Measurements from ENCODE around the gene TK2.

Gene TK2

GRCh38 chr16:66592814-66593213, 42.9 kb upstream of the TK2 start:
- TF ChIP-seq TOX (CRISPR knock-in tag; IDR thresholded peaks at IDR 0.05; ENCODE audit: borderline replicate concordance) (no peak), TSHZ2 (CRISPR knock-in tag; IDR thresholded peaks at IDR 0.05) (no peak), ARNTL (CRISPR knock-in tag; IDR thresholded peaks at IDR 0.05; ENCODE audit: borderline replicate concordance, low read depth) (no peak), GLIS3 (CRISPR knock-in tag; IDR thresholded peaks at IDR 0.05) (no peak), CREB5 (CRISPR knock-in tag; IDR thresholded peaks at IDR 0.05; ENCODE audit: low read depth) (no peak)
- ATAC-seq = no peak

GRCh38 chr16:66592241-66592640, 42.3 kb upstream of the TK2 start:
- ATAC-seq = no peak
- TF ChIP-seq POU6F1 (CRISPR knock-in tag; IDR thresholded peaks at IDR 0.05; ENCODE audit: borderline replicate concordance, low read depth) (no peak), BACH2 (CRISPR knock-in tag; IDR thresholded peaks at IDR 0.05; ENCODE audit: borderline replicate concordance) (no peak), OSR1 (CRISPR knock-in tag; IDR thresholded peaks at IDR 0.05) (no peak), PATZ1 (CRISPR knock-in tag; IDR thresholded peaks at IDR 0.05; ENCODE audit: borderline replicate concordance) (no peak), ZFP3 (CRISPR knock-in tag; IDR thresholded peaks at IDR 0.05) (no peak), ESRRG (CRISPR knock-in tag; IDR thresholded peaks at IDR 0.05) (no peak), ZNF565 (CRISPR knock-in tag; conservative IDR thresholded peaks at IDR 0.05; ENCODE audit: low read depth) (no peak), ZNF8 (CRISPR knock-in tag; IDR thresholded peaks at IDR 0.05) (no peak), CSDC2 (CRISPR knock-in tag; IDR thresholded peaks at IDR 0.05) (no peak), CSRNP3 (CRISPR knock-in tag; IDR thresholded peaks at IDR 0.05) (no peak), TSHZ2 (CRISPR knock-in tag; IDR thresholded peaks at IDR 0.05) (no peak), ARNTL (CRISPR knock-in tag; IDR thresholded peaks at IDR 0.05; ENCODE audit: borderline replicate concordance, low read depth) (no peak), PPARA (CRISPR knock-in tag; IDR thresholded peaks at IDR 0.05; ENCODE audit: borderline replicate concordance) (no peak), TOX (CRISPR knock-in tag; IDR thresholded peaks at IDR 0.05; ENCODE audit: borderline replicate concordance) (no peak), GLIS3 (CRISPR knock-in tag; IDR thresholded peaks at IDR 0.05) (no peak), TCF4 (CRISPR knock-in tag; IDR thresholded peaks at IDR 0.05; ENCODE audit: borderline replicate concordance) (no peak), CREB5 (CRISPR knock-in tag; IDR thresholded peaks at IDR 0.05; ENCODE audit: low read depth) (no peak)

Data from SK-N-SH treated with all-trans-retinoic acid at 6 μM for 48 hours (cell line).